ENCODE data around the gene INPP5D.
"Not testable (repeated sequence)": the region's sequence is repeated elsewhere in the genome, so short reads cannot be mapped to it uniquely, and the experiment has no call there.

Gene INPP5D

DNA sequence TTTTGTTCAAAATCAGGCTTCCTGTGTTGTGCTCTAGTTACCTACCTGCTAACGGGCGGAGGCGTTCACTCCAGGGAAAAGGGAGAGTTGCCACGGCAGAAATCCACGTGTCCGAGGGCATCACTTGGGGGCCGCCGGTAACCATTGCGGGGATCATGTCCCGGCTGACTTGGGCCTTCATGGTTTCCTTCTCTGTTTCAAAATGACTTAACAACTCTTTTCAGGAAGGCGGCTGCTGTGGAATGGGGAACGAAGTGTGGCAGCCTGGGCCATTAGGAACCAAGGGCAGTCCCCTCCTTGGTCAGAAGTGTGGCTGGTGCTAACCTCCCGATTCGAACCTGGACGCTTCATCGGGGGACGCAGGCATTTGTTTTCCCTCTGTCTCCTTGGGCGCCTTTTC lies 56.8 kb downstream of the INPP5D start:
- DNase-seq (ENCODE audit: low read depth, low spot score): no peak

DNA sequence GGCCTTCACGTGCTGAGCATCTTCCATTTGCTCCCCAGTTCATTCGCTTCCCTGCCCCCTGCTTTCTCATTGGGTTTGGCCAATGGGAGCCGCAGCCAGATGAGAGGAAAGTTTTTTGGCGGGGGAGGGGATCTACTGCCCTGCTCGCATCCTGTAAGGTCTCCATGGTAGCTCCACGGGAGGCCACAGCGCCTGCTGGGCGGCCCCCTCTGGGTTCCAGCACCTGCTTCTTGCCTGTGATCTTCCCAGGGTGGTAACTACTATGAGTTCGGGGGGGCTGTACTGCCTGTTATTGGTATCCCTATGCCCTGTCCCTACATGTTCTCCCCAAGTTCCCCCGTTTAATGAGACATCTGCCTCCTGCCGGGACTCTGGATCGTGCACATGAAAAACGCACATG lies 57.2 kb downstream of the INPP5D start:
- DNase-seq (ENCODE audit: low read depth, low spot score): no peak

GRCh38 chr2:233117811-233118647 lies 57.9 kb downstream of the INPP5D start:
- no peak for DNase-seq (ENCODE audit: low read depth, low spot score)

DNA sequence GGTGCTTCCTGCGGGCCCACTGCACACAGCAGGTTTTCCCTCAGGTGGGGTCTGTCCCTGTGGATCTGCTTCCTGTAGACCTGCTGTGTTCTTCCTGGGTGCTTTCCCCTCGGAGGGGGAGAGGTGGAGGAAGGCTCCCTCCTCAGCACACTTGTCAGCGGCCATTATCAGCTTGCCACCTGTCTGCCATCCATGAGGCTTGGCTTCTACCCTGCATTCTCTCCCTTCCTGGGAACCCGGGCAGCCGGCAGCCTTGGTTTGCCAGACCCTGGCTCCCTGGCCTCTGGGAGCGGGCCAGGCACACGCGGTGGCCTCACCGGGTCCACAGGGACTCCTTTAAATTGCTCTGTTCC lies 58.5 kb downstream of the INPP5D start:
- DNase-seq (ENCODE audit: low read depth, low spot score): no peak

DNA sequence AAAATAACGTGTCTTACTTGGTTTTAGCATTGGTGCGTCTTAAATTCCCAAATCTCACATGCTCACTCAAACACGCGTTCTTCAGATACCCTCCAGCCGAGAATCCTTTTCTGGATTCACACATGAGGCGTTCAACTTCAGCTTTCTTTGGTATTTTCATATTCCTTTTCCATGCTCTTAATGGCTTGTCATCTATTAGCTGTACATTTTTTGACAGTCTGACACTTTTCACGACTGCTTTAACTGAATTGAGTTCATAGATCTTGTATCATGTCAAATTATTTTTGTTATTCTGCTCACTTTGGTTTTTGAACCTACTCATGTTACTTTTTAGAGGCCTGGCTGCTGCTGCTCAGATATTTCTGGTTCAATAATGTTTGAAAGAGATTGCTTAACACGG lies 59.0 kb downstream of the INPP5D start:
- DNase-seq (ENCODE audit: low read depth, low spot score): no peak

GRCh38 chr2:233119806-233120205 lies 59.7 kb downstream of the INPP5D start:
- DNase-seq (ENCODE audit: low read depth, low spot score): no peak

DNA sequence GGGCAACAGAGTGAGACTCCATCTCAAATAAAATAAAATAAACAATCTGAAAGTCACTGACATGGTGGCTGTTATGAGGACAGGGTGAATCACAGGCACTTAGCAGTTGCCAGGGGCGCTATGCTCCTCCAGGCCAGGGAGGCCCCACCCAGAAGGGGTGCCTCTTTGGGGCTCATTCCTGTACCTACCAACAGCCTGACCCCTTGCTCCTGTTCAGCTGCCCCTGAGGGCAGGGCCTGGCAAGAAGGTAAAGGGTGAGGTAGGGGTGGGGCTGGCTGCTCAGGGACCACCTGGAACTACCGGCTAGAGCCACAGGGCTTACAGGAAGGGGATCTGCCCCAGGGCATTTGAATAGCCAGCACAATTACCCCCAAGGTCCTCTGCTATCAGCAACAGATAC lies 60.3 kb downstream of the INPP5D start:
- DNase-seq (ENCODE audit: low read depth, low spot score): no peak

DNA sequence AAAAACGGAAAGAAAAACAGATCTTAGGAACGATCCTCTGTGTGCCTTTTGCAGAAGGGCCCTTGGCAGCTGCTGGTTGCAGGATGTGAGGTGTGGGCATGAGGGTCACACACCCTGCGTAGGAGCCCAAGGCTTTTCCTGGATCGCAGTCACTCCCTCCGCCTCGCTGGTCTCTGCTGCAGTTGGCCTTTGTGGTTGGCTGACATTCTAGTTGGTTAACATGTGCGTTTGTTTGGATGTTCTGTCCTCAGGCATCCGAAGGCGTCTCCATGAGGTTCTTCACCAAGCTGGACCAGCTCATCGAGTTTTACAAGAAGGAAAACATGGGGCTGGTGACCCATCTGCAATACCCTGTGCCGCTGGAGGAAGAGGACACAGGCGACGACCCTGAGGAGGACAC lies 61.7 kb downstream of the INPP5D start:
- no peak for DNase-seq (ENCODE audit: low read depth, low spot score)

DNA sequence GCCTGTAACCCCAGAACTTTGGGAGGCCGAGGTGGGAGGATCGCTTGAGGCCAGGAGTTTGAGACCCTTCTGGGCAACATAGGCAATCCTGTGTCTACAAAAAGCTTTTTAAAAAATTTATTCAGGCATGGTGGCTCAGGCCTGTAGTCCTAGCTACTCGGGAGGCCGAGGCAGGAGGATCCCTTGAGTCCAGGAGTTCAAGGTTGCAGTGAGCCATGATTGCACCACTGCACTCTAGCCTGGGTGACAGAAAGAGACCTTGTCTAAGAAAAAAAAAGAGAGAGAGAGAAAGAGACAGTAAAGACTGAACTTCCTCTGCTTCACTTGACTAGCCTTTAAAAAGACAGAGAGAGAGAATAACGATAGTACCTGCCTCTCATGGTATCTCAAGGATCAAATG lies 62.4 kb downstream of the INPP5D start:
- DNase-seq (ENCODE audit: low read depth, low spot score): no peak

DNA sequence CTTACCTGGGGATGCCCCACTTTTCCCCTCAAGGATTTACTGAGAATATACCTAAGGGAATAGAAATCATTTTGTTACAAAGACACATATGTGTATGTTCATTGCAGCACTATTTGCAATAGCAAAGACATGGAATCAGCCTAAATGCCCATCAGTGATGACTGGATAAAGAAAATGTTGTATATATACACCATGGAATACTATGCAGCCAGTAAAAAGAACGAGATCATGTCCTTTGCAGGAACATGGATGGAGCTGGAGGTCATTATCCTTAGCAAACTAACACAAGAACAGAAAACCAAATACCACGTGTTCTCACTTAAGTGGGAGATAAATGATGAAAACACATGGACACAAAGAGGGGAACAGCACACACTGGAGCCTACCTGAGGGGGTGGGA lies 63.4 kb downstream of the INPP5D start:
- not testable (repeated sequence) for DNase-seq (ENCODE audit: low read depth, low spot score)

DNA sequence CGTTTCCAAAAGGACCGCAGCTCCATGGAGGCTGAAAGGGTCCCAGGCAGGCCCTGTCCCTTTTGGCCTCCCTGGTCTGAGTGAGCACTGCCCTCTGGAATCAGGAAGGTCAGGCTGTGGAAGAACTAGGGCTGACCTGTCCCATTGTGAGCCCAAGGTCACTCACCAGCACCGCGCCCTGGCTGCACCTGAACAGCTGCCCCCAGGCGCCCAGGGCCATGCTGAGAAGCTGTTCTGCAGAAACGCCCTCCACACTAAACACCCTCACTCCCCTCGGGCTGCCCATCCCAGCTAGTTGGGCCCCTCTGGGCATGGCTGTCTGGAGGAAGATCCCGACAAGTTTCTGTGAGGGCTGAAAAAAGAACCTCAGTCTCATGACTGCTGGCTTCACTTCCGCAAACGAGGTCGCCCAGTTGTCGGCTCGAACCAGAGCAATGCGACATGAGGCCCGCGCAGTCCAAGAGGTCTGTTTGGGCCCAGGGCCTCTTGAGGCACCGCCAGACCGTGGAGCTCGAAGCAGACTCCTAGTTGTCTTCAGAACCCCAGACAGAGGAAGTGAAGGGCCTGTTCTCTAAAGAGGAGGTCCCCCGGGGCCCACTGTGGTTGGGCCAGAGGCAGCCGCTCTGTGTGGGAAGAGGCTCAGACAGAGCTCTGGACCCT lies 64.4 kb downstream of the INPP5D start:
- DNase-seq (ENCODE audit: low read depth, low spot score): no peak

DNA sequence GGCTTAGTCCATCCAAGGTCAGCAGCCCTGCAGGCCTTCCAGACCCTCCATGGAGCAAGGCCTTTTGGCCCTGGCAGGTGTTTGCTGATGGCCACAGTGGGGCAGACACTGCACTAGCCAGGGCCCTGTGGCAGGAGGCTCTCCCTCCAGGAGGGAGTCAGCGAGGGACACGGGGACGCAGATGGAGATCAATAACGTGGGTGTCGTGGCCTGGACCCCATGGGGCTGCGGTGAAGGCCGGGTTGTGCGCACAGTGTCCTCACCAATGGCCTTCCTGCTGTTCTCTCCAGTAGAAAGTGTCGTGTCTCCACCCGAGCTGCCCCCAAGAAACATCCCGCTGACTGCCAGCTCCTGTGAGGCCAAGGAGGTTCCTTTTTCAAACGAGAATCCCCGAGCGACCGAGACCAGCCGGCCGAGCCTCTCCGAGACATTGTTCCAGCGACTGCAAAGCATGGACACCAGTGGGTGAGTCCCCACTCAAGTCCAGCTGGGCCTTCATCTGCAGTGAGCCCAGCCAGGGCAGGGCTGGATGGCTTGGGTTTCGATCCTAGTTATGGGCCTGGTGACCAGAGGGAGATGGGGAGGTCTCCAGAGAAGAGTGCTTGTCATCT lies 65.4 kb downstream of the INPP5D start:
- no peak for DNase-seq (ENCODE audit: low read depth, low spot score)

- no peak for DNase-seq (ENCODE audit: low read depth, low spot score)
Observed at GRCh38 chr2:233129351-233129978, 69.3 kb downstream of the INPP5D start.

DNA sequence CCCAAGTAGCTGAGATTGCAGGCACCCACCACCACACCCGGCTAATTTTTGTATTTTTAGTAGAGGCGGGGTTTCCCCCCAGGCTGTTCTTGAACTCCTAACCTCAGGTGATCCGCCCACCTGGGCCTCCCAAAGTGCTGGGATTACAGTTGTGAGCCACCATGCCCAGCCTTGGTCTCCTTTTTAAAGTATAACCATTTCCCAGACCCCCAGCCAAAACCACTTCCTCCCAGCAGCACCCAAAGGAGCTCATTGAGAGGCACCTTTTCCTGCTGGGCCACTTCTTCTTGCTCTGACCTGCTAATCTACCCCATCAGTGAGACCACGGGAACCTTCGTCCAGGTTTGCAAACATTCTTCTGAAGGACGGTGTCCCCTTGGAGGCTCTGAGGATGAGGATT lies 69.9 kb downstream of the INPP5D start:
- DNase-seq (ENCODE audit: low read depth, low spot score): no peak

- no peak for DNase-seq (ENCODE audit: low read depth, low spot score)
Observed at GRCh38 chr2:233130481-233131020, 70.4 kb downstream of the INPP5D start.

GRCh38 chr2:233131936-233132720 lies 72.0 kb downstream of the INPP5D start:
- DNase-seq (ENCODE audit: low read depth, low spot score): no peak

- DNase-seq (ENCODE audit: low read depth, low spot score): no peak
Observed at GRCh38 chr2:233133239-233133638, 73.1 kb downstream of the INPP5D start.

DNA sequence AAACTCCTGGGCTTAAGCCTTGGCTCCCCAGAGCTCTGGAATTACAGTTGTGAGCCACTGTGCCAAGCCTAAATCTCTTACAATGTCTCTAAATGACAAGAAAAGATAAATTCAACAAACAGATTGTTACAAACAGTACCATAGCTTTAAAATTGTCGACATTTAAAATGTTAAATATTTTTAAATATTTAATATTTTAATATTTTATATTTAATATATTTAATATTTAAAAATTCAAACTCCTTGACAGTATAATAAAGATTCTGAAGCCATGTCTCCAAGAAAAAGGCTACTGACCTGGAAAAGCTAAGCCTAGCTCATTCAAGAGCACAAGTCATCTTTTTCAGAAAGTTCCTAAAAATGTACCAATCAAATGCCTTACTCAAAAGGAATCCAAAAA lies 75.3 kb downstream of the INPP5D start:
- DNase-seq (ENCODE audit: low read depth, low spot score): no peak

DNA sequence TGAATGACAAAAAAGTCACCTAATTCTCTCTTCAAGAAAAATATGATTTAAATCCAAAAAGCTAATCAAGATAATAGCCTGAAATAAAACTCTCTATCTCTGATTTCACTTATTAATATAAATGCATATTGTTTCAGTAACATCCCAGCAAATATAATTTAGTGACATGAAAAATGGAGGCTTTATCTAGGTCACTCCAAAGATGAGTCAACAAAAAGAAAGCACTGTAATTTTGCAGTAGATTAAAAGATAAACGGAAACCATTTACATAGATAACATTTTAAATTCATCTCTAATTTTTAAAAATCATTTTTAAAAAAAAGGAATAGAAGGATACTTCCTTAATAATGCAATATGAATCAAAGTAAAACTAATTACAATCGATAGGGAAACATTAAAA lies 76.9 kb downstream of the INPP5D start:
- DNase-seq (ENCODE audit: low read depth, low spot score): no peak

- DNase-seq (ENCODE audit: low read depth, low spot score): no peak
Observed at GRCh38 chr2:233140077-233140585, 80.0 kb downstream of the INPP5D start.

GRCh38 chr2:233140978-233141377 lies 80.8 kb downstream of the INPP5D start:
- DNase-seq (ENCODE audit: low read depth, low spot score): no peak

Measured in astrocyte of the hippocampus (primary cell).